Upper lobe of right lung (tissue), 1 donor: Measurements from ENCODE around the gene CDA. TPM values are rescaled to one million over a fixed set of nuclear protein-coding genes. Genes with fewer than 3 reads are reported as not detected.

Source experiments
- ATAC-seq: fragments of 200-7000 bp; cut with Tn5 transposase; one replicate; pipeline ENCODE4 v1.9.1; 2020; ENCODE audit warnings: mild to moderate bottlenecking, moderate library complexity
- DNase-seq: peaks from one replicate; pipeline ENCODE4 v3.0.0-alpha.2; 2020
- H3K27ac ChIP-seq: fragments of 200-600 bp; one replicate; pipeline ENCODE4 v1.8.0; 2022
- H3K27me3 ChIP-seq: fragments of 200-600 bp; one replicate; pipeline ENCODE4 v1.8.0; 2022; ENCODE audit warnings: mild to moderate bottlenecking
- H3K36me3 ChIP-seq: fragments of 200-600 bp; one replicate; pipeline ENCODE4 v1.8.0; 2022
- H3K4me1 ChIP-seq: fragments of 200-600 bp; one replicate; pipeline ENCODE4 v1.8.0; 2022
- H3K4me3 ChIP-seq: fragments of 200-600 bp; one replicate; pipeline ENCODE4 v1.8.0; 2022; ENCODE audit warnings: mild to moderate bottlenecking
- H3K9me3 ChIP-seq: fragments of 200-600 bp; one replicate; pipeline ENCODE4 v1.8.0; 2022
- CTCF ChIP-seq: fragments of 200-600 bp; IDR thresholded peaks from one replicate; pipeline ENCODE4 v1.8.0; 2022; ENCODE audit warnings: antibody characterized with exemption
- intact Hi-C: fragments of 100-400 bp; cut with DNase I; formaldehyde crosslinking; loops from one replicate; pipeline ENCODE4 v1.11.0; 2022
- total RNA-seq: library from RNA; stranded (reverse); fragmentation: NEBNext Ultra II Directional; extraction: Animal tissue kit (Norgen Biotek cat#: 25700); gene quantifications from one replicate; pipeline ENCODE4 v1.2.1, GENCODE V29; 2021
- donor health status: DM: no; HTN: yes; CAD: no; lungs with severe emphysema.

The CDA gene
- total RNA-seq, 1 donor from 2014 or later = 8.8 TPM

GRCh38 chr1:20648438-20648837 lies 59.5 kb downstream of the CDA start:
- TF ChIP-seq CTCF = no peak
- ATAC-seq = no peak
- Histone ChIP-seq H3K36me3 (peaks cover 95% of the 10 kb centered on the region), H3K4me3 (no peak overlapping the region), H3K4me1 (no peaks in the 10 kb centered on the region), H3K27me3 (no peaks in the 10 kb centered on the region), H3K27ac (no peak overlapping the region), H3K9me3 (no peaks in the 10 kb centered on the region)
- DNase-seq = no peak
- intact Hi-C loops = no loop called here

GRCh38 chr1:20648946-20649345 lies 60.0 kb downstream of the CDA start:
- intact Hi-C loops = no loop called here
- TF ChIP-seq CTCF = no peak
- ATAC-seq = no peak
- Histone ChIP-seq H3K36me3 (peaks cover 95% of the 10 kb centered on the region), H3K4me1 (no peaks in the 10 kb centered on the region), H3K27ac (no peak overlapping the region), H3K4me3 (no peak overlapping the region), H3K27me3 (no peaks in the 10 kb centered on the region), H3K9me3 (no peaks in the 10 kb centered on the region)
- no peak for DNase-seq

GRCh38 chr1:20652300-20652699 lies 63.4 kb downstream of the CDA start:
- Histone ChIP-seq H3K36me3 (peaks cover 100% of the 10 kb centered on the region), H3K4me1 (no peaks in the 10 kb centered on the region), H3K9me3 (no peaks in the 10 kb centered on the region), H3K4me3 (no peak overlapping the region), H3K27me3 (no peaks in the 10 kb centered on the region), H3K27ac (no peak overlapping the region)
- DNase-seq (no peak), ATAC-seq (no peak)
- intact Hi-C loops = no loop called here
- no peak for TF ChIP-seq CTCF

- no peak overlapping the region for H3K27ac ChIP-seq
- no peaks in the 10 kb centered on the region for H3K27me3 ChIP-seq
- H3K4me3 ChIP-seq = no peak overlapping the region
- no peaks in the 10 kb centered on the region for H3K9me3 ChIP-seq
- DNase-seq (no peak), ATAC-seq (no peak)
- intact Hi-C loops = no loop called here
- peaks cover 2% of the 10 kb centered on the region for H3K4me1 ChIP-seq
- TF ChIP-seq CTCF = no peak
- peaks cover 100% of the 10 kb centered on the region for H3K36me3 ChIP-seq
Measured at GRCh38 chr1:20654104-20654690, 65.3 kb downstream of the CDA start.

- Histone ChIP-seq H3K27me3 (no peaks in the 10 kb centered on the region), H3K4me1 (peaks cover 16% of the 10 kb centered on the region), H3K9me3 (no peaks in the 10 kb centered on the region), H3K27ac (no peak overlapping the region), H3K4me3 (no peak overlapping the region), H3K36me3 (peaks cover 75% of the 10 kb centered on the region)
- no peak for DNase-seq
- no peak for TF ChIP-seq CTCF
- ATAC-seq = no peak
- intact Hi-C loops = no loop called here
Measured at GRCh38 chr1:20657024-20657423, 68.1 kb downstream of the CDA start.
